ENCODE measurements around the gene EIF4E2. TPM values are rescaled to one million over a fixed set of nuclear protein-coding genes. Genes with fewer than 3 reads are reported as not detected.

The EIF4E2 gene
- total RNA-seq, 3 donors from 2014 or later, result 31.6 to 57.4 (median 36.1) TPM

DNA sequence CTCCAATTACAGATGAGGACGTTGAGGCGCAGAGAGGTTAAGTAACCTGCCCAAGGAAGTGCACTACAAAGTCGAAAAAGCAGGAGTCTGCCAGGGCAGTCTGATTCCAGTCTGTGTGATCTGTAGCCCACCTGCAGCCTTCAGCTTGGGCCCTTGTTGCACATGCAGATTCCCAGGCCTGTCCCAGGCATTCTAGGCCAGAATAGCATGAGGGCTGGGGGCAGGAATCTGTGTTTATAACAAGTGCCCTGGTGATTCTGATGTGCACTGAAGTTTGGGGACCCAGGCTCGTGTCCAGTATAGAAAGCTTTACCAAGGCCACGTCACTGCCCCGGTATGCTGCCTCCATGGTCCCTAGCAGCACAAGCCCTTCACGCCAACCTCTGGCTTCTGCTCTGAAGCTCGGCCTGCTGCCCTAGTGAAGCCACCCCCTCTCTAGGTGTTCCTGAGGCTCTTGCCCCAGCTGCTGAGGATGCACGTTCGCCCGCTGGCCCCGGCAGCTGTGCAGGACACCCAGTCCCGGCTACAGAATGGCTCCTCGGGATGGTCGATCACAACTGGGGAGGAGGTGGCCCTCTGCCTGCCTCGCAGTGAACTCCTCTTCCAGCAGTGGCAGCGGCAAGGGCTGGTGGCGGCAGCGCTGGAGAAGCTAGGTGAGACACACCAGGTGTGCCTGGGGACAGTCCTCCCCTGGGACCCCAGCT is 6.4 kb upstream of the EIF4E2 start:
- intact Hi-C loops (cut with DNase I; ENCODE audit: low total_unique reads), result no loop called here
- no peak for DNase-seq (ENCODE audit: low spot score in 2 of 2)
- Histone ChIP-seq H3K9me3 (no peaks in the 10 kb centered on the region), H3K36me3 (no peaks in the 10 kb centered on the region), H3K27me3 (peaks cover 0 to 9% of the 10 kb centered on the region in 2 donors), H3K27ac (no peak overlapping the region), H3K4me1 (no peaks in the 10 kb centered on the region), H3K4me3 (no peak overlapping the region)
- no peak for TF ChIP-seq POLR2A (IDR thresholded peaks at IDR 0.05)
- TF ChIP-seq, protein P1, sequence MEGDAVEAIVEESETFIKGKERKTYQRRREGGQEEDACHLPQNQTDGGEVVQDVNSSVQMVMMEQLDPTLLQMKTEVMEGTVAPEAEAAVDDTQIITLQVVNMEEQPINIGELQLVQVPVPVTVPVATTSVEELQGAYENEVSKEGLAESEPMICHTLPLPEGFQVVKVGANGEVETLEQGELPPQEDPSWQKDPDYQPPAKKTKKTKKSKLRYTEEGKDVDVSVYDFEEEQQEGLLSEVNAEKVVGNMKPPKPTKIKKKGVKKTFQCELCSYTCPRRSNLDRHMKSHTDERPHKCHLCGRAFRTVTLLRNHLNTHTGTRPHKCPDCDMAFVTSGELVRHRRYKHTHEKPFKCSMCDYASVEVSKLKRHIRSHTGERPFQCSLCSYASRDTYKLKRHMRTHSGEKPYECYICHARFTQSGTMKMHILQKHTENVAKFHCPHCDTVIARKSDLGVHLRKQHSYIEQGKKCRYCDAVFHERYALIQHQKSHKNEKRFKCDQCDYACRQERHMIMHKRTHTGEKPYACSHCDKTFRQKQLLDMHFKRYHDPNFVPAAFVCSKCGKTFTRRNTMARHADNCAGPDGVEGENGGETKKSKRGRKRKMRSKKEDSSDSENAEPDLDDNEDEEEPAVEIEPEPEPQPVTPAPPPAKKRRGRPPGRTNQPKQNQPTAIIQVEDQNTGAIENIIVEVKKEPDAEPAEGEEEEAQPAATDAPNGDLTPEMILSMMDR (IDR thresholded peaks at IDR 0.05), result no peak
- no peak for TF ChIP-seq POLR2AphosphoS5 (IDR thresholded peaks at IDR 0.05)

DNA sequence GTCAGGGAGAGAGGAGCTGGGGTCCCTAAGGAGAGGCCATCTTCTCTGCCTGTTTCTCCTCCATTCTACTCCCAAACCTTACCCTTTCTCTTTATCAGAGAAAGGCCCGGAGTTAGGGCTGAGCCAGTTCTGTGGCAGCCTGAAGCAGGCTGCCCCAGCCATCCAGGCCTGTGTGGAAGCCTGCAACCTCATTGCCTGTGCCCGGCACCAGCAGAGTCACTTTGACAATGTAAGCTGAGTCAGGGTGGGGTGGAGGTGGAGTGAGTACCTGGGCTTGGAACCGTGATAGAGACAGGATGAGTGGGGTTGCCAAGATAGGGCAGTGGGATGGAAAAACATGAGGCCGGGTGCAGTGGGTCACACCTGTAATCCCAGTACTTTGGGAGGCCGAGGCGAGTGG is 5.8 kb upstream of the EIF4E2 start:
- peaks cover 0 to 9% of the 10 kb centered on the region in 2 donors for H3K27me3 ChIP-seq
- no peak overlapping the region for H3K27ac ChIP-seq
- TF ChIP-seq POLR2AphosphoS5 (IDR thresholded peaks at IDR 0.05) (no peak), POLR2A (IDR thresholded peaks at IDR 0.05) (no peak)
- TF ChIP-seq, protein P1 (IDR thresholded peaks at IDR 0.05), result no peak
- H3K4me3 ChIP-seq, result no peak overlapping the region
- DNase-seq (ENCODE audit: low spot score in 2 of 2), result no peak
- H3K4me1 ChIP-seq, result no peaks in the 10 kb centered on the region
- intact Hi-C loops (cut with DNase I; ENCODE audit: low total_unique reads), result no loop called here
- H3K36me3 ChIP-seq, result no peaks in the 10 kb centered on the region
- no peaks in the 10 kb centered on the region for H3K9me3 ChIP-seq

DNA sequence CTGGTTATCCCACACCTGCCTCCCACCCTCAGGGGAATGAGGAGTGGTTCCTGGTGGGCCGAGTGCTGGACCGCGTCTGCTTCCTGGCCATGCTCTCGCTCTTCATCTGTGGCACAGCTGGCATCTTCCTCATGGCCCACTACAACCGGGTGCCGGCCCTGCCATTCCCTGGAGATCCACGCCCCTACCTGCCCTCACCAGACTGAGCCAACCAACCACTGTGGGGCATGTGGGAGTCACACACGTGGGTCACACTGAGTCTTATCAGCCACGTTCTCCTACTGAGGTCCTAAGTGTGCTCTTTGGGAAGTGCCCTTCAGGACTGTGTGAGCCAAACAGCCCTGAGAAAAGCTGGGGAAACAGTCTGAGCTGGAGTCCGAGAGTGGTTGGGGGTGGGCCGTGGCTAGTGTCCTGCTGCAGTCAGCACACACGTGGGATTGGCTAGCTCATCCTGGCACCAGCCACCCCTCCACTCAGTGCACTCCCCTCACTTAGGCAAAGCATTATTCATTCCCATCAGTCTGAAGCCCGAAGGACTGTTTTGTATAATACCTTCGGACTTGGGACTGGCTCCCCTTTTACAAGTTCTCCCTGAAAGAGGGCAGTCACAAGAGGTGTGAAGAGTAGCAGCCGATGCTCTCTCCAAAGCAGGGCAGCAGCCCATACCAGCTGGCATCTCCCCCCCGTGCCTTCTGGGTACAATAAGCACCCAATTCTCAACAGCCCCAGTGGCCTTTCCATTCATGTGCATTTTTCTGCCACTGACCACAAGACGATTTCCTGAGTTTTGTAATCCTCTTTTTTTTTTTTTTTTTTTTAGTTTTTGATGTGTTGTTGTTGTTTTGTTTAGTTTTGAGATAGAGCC is 4.7 kb upstream of the EIF4E2 start:
- TF ChIP-seq, protein P1 (IDR thresholded peaks at IDR 0.05), result no peak
- TF ChIP-seq POLR2AphosphoS5 (IDR thresholded peaks at IDR 0.05) (no peak), POLR2A (IDR thresholded peaks at IDR 0.05) (no peak)
- intact Hi-C loops (cut with DNase I; ENCODE audit: low total_unique reads), result no loop called here

DNA sequence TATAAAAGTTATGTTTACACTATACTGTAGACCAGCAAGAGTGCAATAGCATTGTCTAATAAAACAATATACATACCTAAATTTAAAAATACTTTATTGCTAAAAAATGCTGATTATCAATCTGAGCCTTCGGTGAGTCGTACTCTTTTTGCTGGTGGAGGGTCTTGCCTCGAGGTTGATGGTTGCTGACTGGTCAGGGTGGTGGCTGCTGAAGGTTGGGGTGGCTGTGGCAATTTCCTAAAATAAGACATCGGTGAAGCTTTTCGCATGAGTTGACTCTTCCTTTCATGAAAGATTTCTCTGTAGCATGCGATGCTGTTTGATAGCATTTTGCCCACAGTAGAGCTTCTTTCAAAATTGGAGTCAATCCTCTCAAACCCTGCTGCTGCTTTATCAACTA is 2.5 kb upstream of the EIF4E2 start:
- no peak for DNase-seq (ENCODE audit: low spot score in 2 of 2)
- no peak for TF ChIP-seq POLR2A (IDR thresholded peaks at IDR 0.05)
- TF ChIP-seq, protein P1 (IDR thresholded peaks at IDR 0.05), result no peak
- no peak for TF ChIP-seq POLR2AphosphoS5 (IDR thresholded peaks at IDR 0.05)
- intact Hi-C loops (cut with DNase I; ENCODE audit: low total_unique reads), result no loop called here

More for the DNA sequence above, 4.7 kb upstream of the EIF4E2 start:
- H3K27ac ChIP-seq, result no peak overlapping the region
- no peaks in the 10 kb centered on the region for H3K9me3 ChIP-seq
- H3K27me3 ChIP-seq, result no peaks in the 10 kb centered on the region
- DNase-seq (ENCODE audit: low spot score in 2 of 2), result no peak
- H3K4me3 ChIP-seq, result no peak overlapping the region
- H3K4me1 ChIP-seq, result no peaks in the 10 kb centered on the region
- no peaks in the 10 kb centered on the region for H3K36me3 ChIP-seq

More for the DNA sequence above, 2.5 kb upstream of the EIF4E2 start:
- H3K36me3 ChIP-seq, result no peaks in the 10 kb centered on the region
- no peaks in the 10 kb centered on the region for H3K27me3 ChIP-seq
- H3K4me1 ChIP-seq, result peaks cover 0 to 7% of the 10 kb centered on the region in 2 donors
- H3K27ac ChIP-seq, result no peak overlapping the region
- no peak overlapping the region for H3K4me3 ChIP-seq
- H3K9me3 ChIP-seq, result no peaks in the 10 kb centered on the region

All from breast epithelium (tissue), 4 donors.